Stimulated activated CD4-positive, alpha-beta T cell treated with anti-CD3 and anti-CD28 coated beads, Interleukin-1b, Interleukin-23, amount 100 ng/mL, for 4 hours (primary cell): Measurements from ENCODE around the gene SNX30.

Experiments
- DNase-seq, 2 donors: peaks; one replicate each; pipeline ENCODE4 v3.0.0-alpha.2; 2020; ENCODE audit warnings: low read depth in 2 of 2

The SNX30 gene

GRCh38 chr9:112822618-112823017 is 72.1 kb downstream of the SNX30 start:
- DNase-seq: no peak

- DNase-seq: no peak
Measured at GRCh38 chr9:112823257-112823656, 72.7 kb downstream of the SNX30 start.

GRCh38 chr9:112831281-112831851 is 80.8 kb downstream of the SNX30 start:
- DNase-seq: no peak

- no peak for DNase-seq
Measured at GRCh38 chr9:112831969-112832368, 81.4 kb downstream of the SNX30 start.

GRCh38 chr9:112833081-112833480 is 82.5 kb downstream of the SNX30 start:
- no peak for DNase-seq

DNA sequence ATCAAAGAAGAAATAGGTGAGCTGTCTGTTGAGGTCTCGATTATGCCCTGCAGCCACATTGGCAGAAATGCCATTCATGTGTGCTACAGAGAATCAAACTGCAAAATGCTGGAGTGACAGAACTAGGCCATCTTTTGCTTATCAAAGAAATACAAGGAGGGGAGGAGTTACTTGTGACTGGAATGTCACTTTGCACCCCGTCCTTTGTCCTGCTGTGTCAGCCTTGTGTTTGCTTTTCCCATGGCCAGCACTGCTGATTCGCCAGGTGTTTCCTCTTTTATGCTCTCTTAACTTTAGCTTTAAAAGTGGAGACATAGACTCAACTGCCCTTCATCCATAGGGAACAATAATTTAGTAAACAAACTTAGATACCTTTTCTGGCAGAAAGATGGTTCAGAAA is 85.8 kb downstream of the SNX30 start:
- DNase-seq: no peak

DNA sequence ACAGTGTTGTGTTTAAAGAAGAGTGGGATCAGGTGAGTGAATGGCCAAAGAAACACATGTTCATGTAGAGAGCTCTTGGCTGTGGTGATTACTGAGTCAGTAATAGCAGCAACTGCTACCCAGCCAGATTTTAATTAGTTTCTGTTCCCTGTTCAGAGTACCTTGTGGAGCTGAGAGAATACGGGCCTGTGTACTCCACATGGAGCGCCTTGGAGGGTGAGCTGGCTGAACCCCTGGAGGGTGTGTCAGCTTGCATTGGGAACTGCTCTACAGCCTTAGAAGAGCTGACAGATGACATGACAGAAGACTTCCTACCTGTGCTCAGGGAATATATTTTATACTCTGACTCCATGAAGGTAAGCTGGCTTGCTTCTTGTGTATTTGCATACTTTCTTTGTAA is 87.8 kb downstream of the SNX30 start:
- no peak for DNase-seq

- DNase-seq: no peak
Measured at GRCh38 chr9:112839331-112839730, 88.8 kb downstream of the SNX30 start.

DNA sequence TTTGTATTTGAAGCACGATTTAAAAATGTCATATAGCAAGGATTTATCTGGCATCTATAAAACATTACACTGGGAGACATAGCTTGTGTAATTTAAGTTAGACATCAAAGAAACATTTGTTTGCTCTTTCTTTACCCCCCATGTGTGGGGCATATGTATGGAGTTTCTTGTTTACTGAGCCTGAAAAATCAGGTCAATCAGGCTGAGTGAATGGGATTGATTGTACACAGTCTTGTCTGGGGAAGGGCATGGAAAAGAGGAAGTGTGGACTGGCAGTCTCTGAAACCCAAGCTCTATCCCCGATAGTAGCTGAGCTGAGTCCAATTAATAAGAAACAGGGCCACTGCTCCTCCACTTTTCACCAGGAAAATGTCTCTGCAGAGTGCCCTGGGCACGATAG is 90.7 kb downstream of the SNX30 start:
- no peak for DNase-seq

- no peak for DNase-seq
Measured at GRCh38 chr9:112842555-112842954, 92.0 kb downstream of the SNX30 start.

- DNase-seq: peak; percentile 58 to 66
Measured at GRCh38 chr9:112844771-112845542, 94.4 kb downstream of the SNX30 start.

DNA sequence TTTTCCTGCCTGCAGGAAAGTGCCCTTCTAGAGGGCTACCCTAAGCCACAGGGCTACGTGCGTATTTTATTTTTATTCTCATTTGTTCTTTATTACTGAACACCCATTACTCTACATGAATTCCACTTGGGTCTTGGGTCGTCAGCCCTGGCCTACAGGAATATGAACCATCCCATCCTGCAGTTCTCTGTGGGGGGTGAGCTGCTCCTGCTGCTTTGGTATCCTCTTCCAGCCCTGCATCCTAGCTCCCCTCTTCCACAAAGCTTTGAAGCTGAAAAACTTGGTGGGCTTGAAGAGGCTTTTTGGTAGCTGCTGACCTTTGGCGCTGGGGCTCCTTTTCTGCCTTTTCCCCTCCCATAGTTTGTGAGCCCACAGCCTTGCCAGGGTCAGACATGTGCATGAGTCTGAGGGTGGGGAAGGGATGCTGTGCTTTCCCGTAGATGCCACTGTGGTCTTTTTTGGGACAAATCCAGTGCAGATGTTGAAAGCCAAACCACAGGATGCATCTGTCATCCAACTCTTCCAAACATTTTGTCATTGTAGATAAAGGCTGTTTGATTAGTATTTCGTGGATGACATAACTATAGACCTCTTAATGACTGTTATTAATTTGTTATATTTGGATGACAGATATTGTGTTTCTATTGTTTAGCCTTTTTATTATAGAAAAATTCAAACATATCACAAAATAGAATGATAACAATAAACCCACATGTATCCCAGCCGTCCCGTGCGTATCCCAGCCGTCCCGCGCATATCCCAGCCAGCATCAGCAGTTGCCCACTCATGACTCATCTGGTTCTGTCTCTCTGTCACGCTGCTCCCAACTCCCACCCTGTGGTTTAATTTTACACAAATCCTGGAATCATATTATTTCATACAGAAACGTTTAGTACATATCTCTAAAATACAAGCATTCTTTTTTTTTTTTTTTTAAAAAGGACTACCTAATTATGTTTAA is 96.2 kb downstream of the SNX30 start:
- no peak for DNase-seq

GRCh38 chr9:112848316-112849151 is 98.0 kb downstream of the SNX30 start:
- no peak for DNase-seq

DNA sequence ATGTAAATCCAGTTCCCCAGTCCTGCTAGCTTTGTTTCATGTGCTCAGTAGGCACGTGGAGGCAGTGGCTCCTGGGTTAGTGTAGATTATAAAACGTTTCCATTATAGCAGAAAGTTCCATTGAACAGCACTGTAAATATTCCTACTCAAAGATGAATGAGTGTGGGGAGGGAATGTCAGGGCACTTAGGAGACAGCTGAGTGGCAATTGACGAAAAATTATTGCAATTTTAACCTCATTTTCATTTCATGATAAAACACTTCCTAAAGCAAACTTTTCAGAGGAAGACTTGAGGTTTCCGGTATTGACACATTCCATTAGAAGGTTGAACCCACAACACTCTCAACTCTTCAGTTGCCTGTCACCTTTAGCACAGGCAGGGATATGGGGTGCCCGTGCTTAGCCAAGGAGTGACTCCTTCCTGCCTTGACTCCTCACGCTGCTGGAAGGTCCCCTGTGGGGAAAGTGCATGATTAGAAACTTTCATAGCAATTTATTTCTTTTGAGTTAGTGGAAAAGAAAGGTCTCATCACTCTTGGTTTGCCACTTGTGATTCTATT is 98.9 kb downstream of the SNX30 start:
- no peak for DNase-seq

GRCh38 chr9:112850840-112851239 is 100.3 kb downstream of the SNX30 start:
- no peak for DNase-seq

GRCh38 chr9:112852741-112853504 is 102.4 kb downstream of the SNX30 start:
- DNase-seq: no peak

- DNase-seq: no peak
Measured at GRCh38 chr9:112853882-112854585, 103.5 kb downstream of the SNX30 start.

DNA sequence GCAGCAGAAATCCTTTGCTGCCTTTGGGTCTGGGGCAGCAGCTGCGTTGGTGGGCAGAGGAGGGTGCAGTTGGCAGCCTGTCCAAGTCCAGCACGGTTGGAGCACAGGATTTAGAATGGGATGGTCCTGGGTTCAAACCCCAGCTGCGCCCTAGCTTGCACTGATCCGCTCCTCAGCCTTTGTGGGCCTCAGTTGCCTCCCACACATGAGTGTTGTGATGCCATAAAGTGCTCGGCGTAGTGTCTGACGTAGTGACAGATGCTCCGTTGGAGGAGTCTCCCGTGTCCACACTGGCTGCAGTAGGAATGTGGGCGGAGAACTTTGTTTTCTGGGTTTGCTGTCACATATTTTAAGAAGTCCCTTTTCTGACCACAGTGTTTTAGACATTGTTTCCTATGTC is 104.1 kb downstream of the SNX30 start:
- no peak for DNase-seq

DNA sequence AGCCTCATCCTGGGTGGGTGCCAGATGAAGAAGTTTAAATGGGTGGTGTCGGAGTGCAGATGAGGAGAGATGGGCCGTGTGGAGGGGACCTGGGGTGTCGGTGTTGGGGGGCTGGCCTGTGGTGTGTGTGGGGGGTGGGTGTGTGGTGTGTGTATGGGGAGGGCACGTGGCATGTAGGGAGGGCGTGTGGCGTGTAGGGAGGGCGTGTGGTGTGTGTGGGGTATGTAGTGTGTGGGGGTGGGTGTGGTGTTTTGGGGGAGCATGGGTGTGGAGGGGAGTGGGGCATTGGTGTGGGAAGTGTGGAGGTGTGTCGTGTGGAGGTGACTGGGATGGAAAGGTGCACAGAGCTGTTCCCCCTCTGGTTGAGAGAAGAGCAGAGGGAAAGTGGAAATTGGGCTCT is 105.6 kb downstream of the SNX30 start:
- DNase-seq: no peak

- no peak for DNase-seq
Measured at GRCh38 chr9:112856843-112857242, 106.3 kb downstream of the SNX30 start.
